Measurements from ENCODE around the gene SLC27A3. TPM values are rescaled to one million over a fixed set of nuclear protein-coding genes. Genes with fewer than 3 reads are reported as not detected.

SLC27A3 gene
- total and polyA plus RNA-seq, 7 donors: 1.6 to 45.7 (median 22.8) TPM

- WGBS, 2 donors: 57 to 64% methylated on average over 26 of the region's 26 CpGs
- intact Hi-C loops (cut with DNase I): loop anchor here (1.0 kb wide), 2 partner anchors 149 to 189 kb away; partner anchors contain the start of genes DENND4B and RAB13
- DNase-seq: peak; percentile 90
Observed at GRCh38 chr1:153796786-153797659, 21.8 kb downstream of the SLC27A3 start.

GRCh38 chr1:153798468-153798780 lies 23.2 kb downstream of the SLC27A3 start:
- WGBS, 2 donors: 86 to 87% methylated on average over 3 of the region's 3 CpGs
- intact Hi-C loops (cut with DNase I): no loop called here
- peaks cover 0 to 3% (median 0%) of the 10 kb centered on the region in 3 donors for H3K27me3 ChIP-seq
- no peaks in the 10 kb centered on the region for H3K36me3 ChIP-seq
- no peaks in the 10 kb centered on the region for H3K9me3 ChIP-seq
- TF ChIP-seq POLR2AphosphoS5 (IDR thresholded peaks at IDR 0.05): no peak
- TF ChIP-seq POLR2A (IDR thresholded peaks at IDR 0.05): no peak
- TF ChIP-seq CTCF (IDR thresholded peaks at IDR 0.05): no peak
- TF ChIP-seq EP300 (IDR thresholded peaks at IDR 0.05): no peak
- no peak overlapping the region for H3K27ac ChIP-seq
- H3K4me1 ChIP-seq: peaks cover 0 to 7% (median 0%) of the 10 kb centered on the region in 4 donors
- no peak for DNase-seq
- no peak overlapping the region for H3K4me3 ChIP-seq

More at GRCh38 chr1:153796786-153797659, 21.8 kb downstream of the SLC27A3 start:
- H3K4me3 ChIP-seq: no peak overlapping the region
- H3K27ac ChIP-seq: no peak overlapping the region
- H3K36me3 ChIP-seq: no peaks in the 10 kb centered on the region
- peaks cover 0 to 7% (median 0%) of the 10 kb centered on the region in 4 donors for H3K4me1 ChIP-seq
- H3K27me3 ChIP-seq: peaks cover 0 to 3% (median 0%) of the 10 kb centered on the region in 3 donors
- TF ChIP-seq EP300 (IDR thresholded peaks at IDR 0.05) (no peak), POLR2AphosphoS5 (IDR thresholded peaks at IDR 0.05) (peak in 1 of 4 donors; percentile 10), CTCF (IDR thresholded peaks at IDR 0.05) (peak in 3 of 4 experiments; percentile 86 to 91 (median 89)), POLR2A (IDR thresholded peaks at IDR 0.05) (no peak)
- H3K9me3 ChIP-seq: no peaks in the 10 kb centered on the region

DNA sequence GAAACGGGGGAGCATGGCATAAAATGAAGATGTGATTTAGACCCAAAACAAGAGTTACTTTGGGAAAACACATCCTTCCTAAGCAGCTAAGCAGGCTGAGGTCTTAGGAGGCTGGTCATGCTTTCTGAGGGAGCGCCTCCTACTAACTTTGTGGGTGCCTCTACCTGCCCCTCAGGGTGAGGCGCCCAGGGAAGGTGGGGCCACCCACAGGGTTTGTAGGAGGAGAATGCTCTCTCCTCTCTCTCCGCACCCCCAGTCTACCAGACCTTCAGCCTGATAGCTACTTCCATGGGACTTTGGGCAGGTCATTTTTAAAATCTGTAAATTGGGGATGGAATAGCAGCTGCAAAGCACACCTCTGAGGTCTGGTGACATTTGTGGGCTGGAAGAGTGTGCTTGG lies 23.8 kb downstream of the SLC27A3 start:
- Histone ChIP-seq H3K27me3 (peaks cover 0 to 3% (median 0%) of the 10 kb centered on the region in 3 donors), H3K4me3 (no peak overlapping the region), H3K27ac (no peak overlapping the region), H3K36me3 (no peaks in the 10 kb centered on the region), H3K9me3 (no peaks in the 10 kb centered on the region), H3K4me1 (peaks cover 0 to 7% (median 0%) of the 10 kb centered on the region in 4 donors)
- intact Hi-C loops (cut with DNase I): no loop called here
- no peak for DNase-seq
- no peak for TF ChIP-seq CTCF (IDR thresholded peaks at IDR 0.05)
- no peak for TF ChIP-seq POLR2AphosphoS5 (IDR thresholded peaks at IDR 0.05)
- no peak for TF ChIP-seq EP300 (IDR thresholded peaks at IDR 0.05)
- TF ChIP-seq POLR2A (IDR thresholded peaks at IDR 0.05): no peak
- WGBS, 2 donors: 88 to 92% methylated on average over 4 of the region's 4 CpGs

DNA sequence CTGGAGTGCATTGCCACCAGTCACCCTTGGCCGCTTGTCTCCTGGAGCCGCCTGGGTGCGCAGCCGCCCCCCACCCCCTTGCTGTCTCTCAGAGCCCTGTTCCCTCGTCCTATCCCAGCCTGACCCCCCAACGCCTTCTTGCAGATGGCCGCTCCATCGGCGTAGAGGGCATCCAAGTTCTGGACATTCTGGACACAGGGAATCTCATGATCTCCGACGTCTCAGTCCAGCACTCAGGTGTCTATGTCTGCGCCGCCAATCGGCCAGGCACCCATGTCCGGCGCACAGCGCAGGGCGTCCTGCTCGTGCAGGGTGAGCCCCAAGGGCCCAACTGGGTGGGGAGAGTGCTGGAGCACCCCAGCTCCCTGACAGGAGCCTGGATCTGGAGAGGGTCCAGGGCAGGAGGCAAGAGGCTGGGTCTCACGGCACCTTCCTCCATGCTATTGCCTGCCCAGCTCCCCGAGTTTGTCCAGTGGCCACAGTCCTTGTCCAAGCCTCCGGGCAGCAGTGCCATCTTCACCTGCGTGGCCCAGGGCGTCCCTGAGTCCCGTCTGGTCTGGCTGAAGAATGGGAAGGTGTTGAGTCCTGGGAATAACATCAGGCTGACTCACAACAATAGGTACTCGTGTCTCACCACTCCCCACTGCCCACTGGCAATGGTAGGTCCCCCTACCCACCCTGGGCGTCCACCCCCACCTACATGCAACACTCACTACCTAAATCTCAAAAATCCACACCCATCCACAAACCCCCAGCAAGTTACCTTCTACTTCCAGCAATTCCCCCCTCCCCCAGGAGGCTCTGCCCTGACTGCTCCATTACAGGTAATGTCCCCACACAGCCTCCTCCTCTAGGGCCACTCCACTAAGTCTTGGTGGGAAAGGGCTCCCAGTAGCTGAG lies 24.6 kb downstream of the SLC27A3 start:
- Histone ChIP-seq H3K9me3 (no peaks in the 10 kb centered on the region), H3K4me1 (peaks cover 0 to 7% (median 0%) of the 10 kb centered on the region in 4 donors), H3K36me3 (no peaks in the 10 kb centered on the region), H3K27ac (no peak overlapping the region), H3K4me3 (no peak overlapping the region), H3K27me3 (peaks cover 0 to 3% (median 0%) of the 10 kb centered on the region in 3 donors)
- TF ChIP-seq POLR2AphosphoS5 (IDR thresholded peaks at IDR 0.05): no peak
- no peak for TF ChIP-seq CTCF (IDR thresholded peaks at IDR 0.05)
- TF ChIP-seq POLR2A (IDR thresholded peaks at IDR 0.05): no peak
- no peak for TF ChIP-seq EP300 (IDR thresholded peaks at IDR 0.05)
- 94 to 95% methylated on average over 27 of the region's 27 CpGs for WGBS, 2 donors
- DNase-seq: no peak
- intact Hi-C loops (cut with DNase I): no loop called here

All from sigmoid colon (tissue), 7 donors.